DMS114 treated with DMSO at 0.1 percent for 48 hours (cell line): ENCODE data around the gene REXO1.

Experiments used
- DNase-seq: peaks from one replicate; lab custom pipeline; 2025; ENCODE audit not compliant: unreplicated experiment; lab: John Stamatoyannopoulos, UW

Gene REXO1

DNA sequence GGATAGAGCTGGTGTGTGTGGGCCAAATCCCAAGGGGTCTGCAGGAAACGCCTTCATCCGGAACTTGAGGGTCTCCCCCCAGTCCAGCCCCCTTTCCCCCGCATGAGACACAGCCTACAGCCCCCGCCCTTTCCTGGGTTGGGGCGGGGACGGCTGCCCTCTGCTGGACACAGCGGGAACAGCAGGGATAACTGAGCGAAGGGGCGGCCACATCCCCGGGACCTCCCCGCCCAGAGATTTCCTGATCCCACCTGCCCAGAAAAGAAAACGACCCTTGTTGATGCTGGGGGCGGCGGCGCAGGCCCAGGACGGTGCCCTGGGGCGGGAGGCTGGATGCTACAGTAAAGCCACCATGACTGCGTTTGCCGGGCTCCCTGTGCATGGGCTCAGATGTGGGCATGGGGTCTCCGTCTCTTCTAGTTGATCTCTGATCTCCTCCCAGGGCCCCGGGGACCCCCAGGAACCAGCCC, 80.8 kb downstream of the REXO1 start:
- DNase-seq: no peak

- no peak for DNase-seq
These were observed 81.4 kb downstream of the REXO1 start for GRCh38 chr19:1766800-1767352.

DNA sequence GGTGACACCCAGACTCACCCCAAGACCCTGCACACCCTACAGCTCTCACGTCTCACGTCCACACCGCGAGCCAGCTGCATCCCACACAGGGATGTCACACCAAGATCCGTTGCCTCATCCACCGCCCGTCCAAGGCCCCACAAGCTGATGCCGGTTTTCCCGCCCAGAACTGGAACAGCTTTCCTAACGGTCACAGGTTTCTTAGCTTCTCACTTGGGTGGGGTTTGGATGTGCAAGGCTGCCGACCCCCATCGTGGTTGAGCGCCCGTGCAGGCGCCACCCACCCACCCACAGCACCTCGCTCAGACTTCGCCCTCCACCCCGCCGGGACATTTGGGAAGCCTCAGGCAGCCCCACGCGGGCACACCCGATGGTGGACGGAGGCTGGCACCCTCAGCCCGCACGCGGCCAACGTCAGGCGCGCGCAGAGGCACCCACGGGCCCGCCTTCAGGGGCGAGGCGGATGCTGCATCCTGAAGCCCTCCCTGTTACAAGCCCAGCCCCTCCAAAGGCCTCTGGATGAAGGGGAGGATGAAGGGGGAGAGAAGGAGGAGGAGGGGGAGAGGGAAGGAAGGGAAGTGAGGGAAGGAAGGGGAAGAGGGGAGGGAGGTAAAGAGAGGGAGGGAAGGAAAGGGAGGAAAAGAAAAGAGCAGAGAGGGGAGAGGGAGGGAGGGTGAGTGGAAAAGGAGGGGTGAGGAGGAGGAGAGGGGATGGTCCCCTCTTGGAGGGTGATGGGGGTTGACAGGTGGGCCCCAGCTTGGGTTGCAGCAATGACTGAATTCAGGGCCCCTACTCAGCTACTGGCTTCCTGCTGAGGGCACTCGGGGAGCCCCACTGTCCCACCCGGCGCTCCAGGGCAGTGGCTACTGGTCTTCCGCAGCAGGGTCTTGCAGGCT, 82.1 kb downstream of the REXO1 start:
- DNase-seq: no peak
